Neural cell (in vitro differentiated cells): ENCODE results near the gene SRP68. TPM values are rescaled to one million over a fixed set of nuclear protein-coding genes. Genes with fewer than 3 reads are reported as not detected.

Source experiments
- H2AFZ ChIP-seq: fragments of 200-600, 300-800 bp; sonication (generic), shearing (Covaris generic); 2 replicates; pipeline ENCODE4 v1.6.0; 2014; ENCODE audit warnings: low read depth, mild to moderate bottlenecking, antibody characterized with exemption, low read length, moderate library complexity
- H3F3A ChIP-seq: fragments of 200-600 bp; shearing (Covaris generic); 2 replicates; pipeline ENCODE4 v1.6.1; 2016; ENCODE audit warnings: mild to moderate bottlenecking, moderate library complexity, mixed read lengths, antibody characterized with exemption, low read length; ENCODE audit not compliant: insufficient read depth, poor library complexity, severe bottlenecking
- H3K27ac ChIP-seq: fragments of 200-600, 300-800 bp; sonication (generic), shearing (Covaris generic); 2 replicates; pipeline ENCODE4 v1.5.1; 2014; ENCODE audit warnings: mild to moderate bottlenecking, low read length, moderate library complexity
- H3K27me3 ChIP-seq: fragments of 300-800, 200-600 bp; sonication (generic), shearing (Covaris generic); 2 replicates; pipeline ENCODE4 v1.6.0; 2014; ENCODE audit warnings: mild to moderate bottlenecking, low read depth, low read length, moderate library complexity; ENCODE audit not compliant: insufficient read depth
- H3K36me3 ChIP-seq: fragments of 300-800, 200-600 bp; sonication (generic), shearing (Covaris generic); 2 replicates; pipeline ENCODE4 v1.5.1; 2014; ENCODE audit warnings: mild to moderate bottlenecking, antibody characterized with exemption, low read length, moderate library complexity; ENCODE audit not compliant: insufficient read depth
- H3K4me2 ChIP-seq: fragments of 300-800, 200-600 bp; sonication (generic), shearing (Covaris generic); 2 replicates; pipeline ENCODE4 v1.6.0; 2014; ENCODE audit warnings: mild to moderate bottlenecking, low read length
- H3K4me3 ChIP-seq: fragments of 300-800, 200-600 bp; sonication (generic), shearing (Covaris generic); 2 replicates; pipeline ENCODE4 v1.5.1; 2014; ENCODE audit warnings: mild to moderate bottlenecking, low read length, moderate library complexity
- H3K79me2 ChIP-seq: fragments of 200-600 bp; shearing (Covaris generic); replicated peaks from 2 replicates; pipeline ENCODE4 v1.6.0; 2014; ENCODE audit warnings: mild to moderate bottlenecking, low read length, moderate library complexity; ENCODE audit not compliant: insufficient read depth
- H3K9ac ChIP-seq: fragments of 300-800, 200-600 bp; sonication (generic), shearing (Covaris generic); 2 replicates; pipeline ENCODE4 v1.6.1; 2016; ENCODE audit warnings: mild to moderate bottlenecking, low read length, mixed read lengths
- H3K9me2 ChIP-seq: fragments of 200-600 bp; shearing (Covaris generic); 2 replicates; pipeline ENCODE4 v1.6.1; 2016; ENCODE audit warnings: mild to moderate bottlenecking, low read length, mixed read lengths; ENCODE audit not compliant: insufficient read depth
- H3K9me3 ChIP-seq: fragments of 200-600, 300-800 bp; sonication (generic), shearing (Covaris generic); 2 replicates; pipeline ENCODE4 v1.6.1; 2016; ENCODE audit warnings: mild to moderate bottlenecking, mixed run types, low read length, moderate library complexity, mixed read lengths
- H4K20me1 ChIP-seq: fragments of 200-600 bp; shearing (Covaris generic); 2 replicates; pipeline ENCODE4 v1.6.1; 2016; ENCODE audit warnings: mild to moderate bottlenecking, mixed run types; ENCODE audit not compliant: insufficient read depth
- EP300 ChIP-seq: fragments of 450-650 bp; conservative IDR thresholded peaks from 2 replicates; pipeline ENCODE4 v1.6.1; 2014; ENCODE audit warnings: antibody characterized with exemption, mild to moderate bottlenecking, moderate library complexity; ENCODE audit not compliant: poor library complexity, severe bottlenecking
- EZH2 ChIP-seq: fragments of 200-600, 300-800 bp; shearing (Covaris generic), sonication (generic); IDR thresholded peaks from 2 replicates; pipeline ENCODE4 v1.6.1; 2014; ENCODE audit warnings: antibody characterized with exemption, low read length, borderline replicate concordance, mild to moderate bottlenecking; ENCODE audit not compliant: insufficient read depth, poor library complexity, severe bottlenecking
- MXI1 ChIP-seq: fragments of 450-650 bp; conservative IDR thresholded peaks from 2 replicates; pipeline ENCODE4 v1.6.1; 2014; ENCODE audit warnings: antibody characterized with exemption, mild to moderate bottlenecking; ENCODE audit not compliant: poor library complexity, severe bottlenecking
- POLR2AphosphoS5 ChIP-seq: IDR thresholded peaks from 2 replicates; pipeline ENCODE4 v1.6.1; 2012
- RAD21 ChIP-seq: fragments of 450-650 bp; conservative IDR thresholded peaks from 2 replicates; pipeline ENCODE4 v1.6.1; 2014; ENCODE audit warnings: antibody characterized with exemption, mild to moderate bottlenecking, moderate library complexity
- SMC3 ChIP-seq: fragments of 450-650 bp; conservative IDR thresholded peaks from 2 replicates; pipeline ENCODE4 v1.6.1; 2014; ENCODE audit warnings: antibody characterized with exemption, mild to moderate bottlenecking, moderate library complexity; ENCODE audit not compliant: poor library complexity
- TAF1 ChIP-seq: IDR thresholded peaks from 2 replicates; pipeline ENCODE4 v1.6.1; 2012; ENCODE audit warnings: low read depth
- polyA plus RNA-seq: library from polyadenylated mRNA; depleted of rRNA; stranded (reverse); fragments of >200 nt; gene quantifications from 2 replicates; pipeline ENCODE4 v1.2.3, GENCODE V29; 2014
- TF ChIP-seq, protein P1 (sequence below): fragments of 450-650 bp; IDR thresholded peaks from 2 replicates; pipeline ENCODE4 v1.5.1; 2014; ENCODE audit warnings: antibody characterized with exemption, mild to moderate bottlenecking, moderate library complexity; ENCODE audit not compliant: poor library complexity, severe bottlenecking
- TF ChIP-seq, protein P2 (sequence below): IDR thresholded peaks from 2 replicates; pipeline ENCODE4 v1.6.1; 2012; ENCODE audit warnings: borderline replicate concordance

SRP68 gene
- polyA plus RNA-seq, 1 donor from 2014 or later, result 26.3 TPM

DNA sequence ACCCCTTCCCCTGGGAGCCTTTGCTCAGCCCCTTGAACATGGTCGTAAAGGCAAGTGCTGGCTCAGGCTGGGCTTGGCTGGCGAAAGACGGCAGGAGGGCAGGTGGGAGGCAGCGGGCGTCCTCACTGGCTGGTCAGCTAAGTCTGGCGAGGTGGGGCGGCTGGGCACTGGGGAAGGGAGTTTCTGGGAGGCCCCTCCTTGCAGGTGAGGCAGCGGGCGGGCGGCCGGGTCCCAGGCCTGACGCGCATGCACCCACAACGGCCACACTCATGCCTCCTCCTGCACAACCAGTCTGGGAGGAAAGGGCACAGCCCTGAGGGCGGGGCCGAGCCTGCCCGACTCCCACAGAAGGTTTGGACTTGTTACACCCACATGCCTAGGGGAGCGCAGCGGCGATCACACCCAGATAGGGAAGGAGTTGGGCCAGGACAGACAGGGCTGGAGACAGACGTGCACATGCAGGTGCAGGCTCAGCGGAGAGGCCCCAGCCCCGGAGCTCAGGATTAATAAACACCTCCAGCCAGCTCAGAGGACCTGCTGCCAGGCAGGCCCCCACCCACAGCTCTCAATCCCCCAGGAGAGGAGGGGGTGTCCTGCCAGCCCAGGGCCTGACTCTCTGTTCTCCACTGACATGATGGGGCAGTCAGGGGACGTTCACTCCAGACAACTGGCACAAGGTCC lies 45.0 kb downstream of the SRP68 start, which contains the start of gene EVPL:
TSS of gene EVPL (minus strand) at position 148 of the 681 bp plus-strand sequence. CDS start at position 40, 108 bp downstream.
- no peaks in the 10 kb centered on the region for H4K20me1 ChIP-seq
- H2AFZ ChIP-seq, result no peak within 1 kb of the TSS
- H3K4me3 ChIP-seq, result no peak within 1 kb of the TSS
- no peaks in the 10 kb centered on the region for H3K36me3 ChIP-seq
- H3K27me3 ChIP-seq, result no peaks in the 10 kb centered on the region
- TF ChIP-seq RAD21 (no peak), SMC3 (no peak), EP300 (no peak), EZH2 (no peak), MXI1 (no peak), TAF1 (no peak), POLR2AphosphoS5 (no peak)
- TF ChIP-seq, protein P1, sequence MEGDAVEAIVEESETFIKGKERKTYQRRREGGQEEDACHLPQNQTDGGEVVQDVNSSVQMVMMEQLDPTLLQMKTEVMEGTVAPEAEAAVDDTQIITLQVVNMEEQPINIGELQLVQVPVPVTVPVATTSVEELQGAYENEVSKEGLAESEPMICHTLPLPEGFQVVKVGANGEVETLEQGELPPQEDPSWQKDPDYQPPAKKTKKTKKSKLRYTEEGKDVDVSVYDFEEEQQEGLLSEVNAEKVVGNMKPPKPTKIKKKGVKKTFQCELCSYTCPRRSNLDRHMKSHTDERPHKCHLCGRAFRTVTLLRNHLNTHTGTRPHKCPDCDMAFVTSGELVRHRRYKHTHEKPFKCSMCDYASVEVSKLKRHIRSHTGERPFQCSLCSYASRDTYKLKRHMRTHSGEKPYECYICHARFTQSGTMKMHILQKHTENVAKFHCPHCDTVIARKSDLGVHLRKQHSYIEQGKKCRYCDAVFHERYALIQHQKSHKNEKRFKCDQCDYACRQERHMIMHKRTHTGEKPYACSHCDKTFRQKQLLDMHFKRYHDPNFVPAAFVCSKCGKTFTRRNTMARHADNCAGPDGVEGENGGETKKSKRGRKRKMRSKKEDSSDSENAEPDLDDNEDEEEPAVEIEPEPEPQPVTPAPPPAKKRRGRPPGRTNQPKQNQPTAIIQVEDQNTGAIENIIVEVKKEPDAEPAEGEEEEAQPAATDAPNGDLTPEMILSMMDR, result no peak
- TF ChIP-seq, protein P2, sequence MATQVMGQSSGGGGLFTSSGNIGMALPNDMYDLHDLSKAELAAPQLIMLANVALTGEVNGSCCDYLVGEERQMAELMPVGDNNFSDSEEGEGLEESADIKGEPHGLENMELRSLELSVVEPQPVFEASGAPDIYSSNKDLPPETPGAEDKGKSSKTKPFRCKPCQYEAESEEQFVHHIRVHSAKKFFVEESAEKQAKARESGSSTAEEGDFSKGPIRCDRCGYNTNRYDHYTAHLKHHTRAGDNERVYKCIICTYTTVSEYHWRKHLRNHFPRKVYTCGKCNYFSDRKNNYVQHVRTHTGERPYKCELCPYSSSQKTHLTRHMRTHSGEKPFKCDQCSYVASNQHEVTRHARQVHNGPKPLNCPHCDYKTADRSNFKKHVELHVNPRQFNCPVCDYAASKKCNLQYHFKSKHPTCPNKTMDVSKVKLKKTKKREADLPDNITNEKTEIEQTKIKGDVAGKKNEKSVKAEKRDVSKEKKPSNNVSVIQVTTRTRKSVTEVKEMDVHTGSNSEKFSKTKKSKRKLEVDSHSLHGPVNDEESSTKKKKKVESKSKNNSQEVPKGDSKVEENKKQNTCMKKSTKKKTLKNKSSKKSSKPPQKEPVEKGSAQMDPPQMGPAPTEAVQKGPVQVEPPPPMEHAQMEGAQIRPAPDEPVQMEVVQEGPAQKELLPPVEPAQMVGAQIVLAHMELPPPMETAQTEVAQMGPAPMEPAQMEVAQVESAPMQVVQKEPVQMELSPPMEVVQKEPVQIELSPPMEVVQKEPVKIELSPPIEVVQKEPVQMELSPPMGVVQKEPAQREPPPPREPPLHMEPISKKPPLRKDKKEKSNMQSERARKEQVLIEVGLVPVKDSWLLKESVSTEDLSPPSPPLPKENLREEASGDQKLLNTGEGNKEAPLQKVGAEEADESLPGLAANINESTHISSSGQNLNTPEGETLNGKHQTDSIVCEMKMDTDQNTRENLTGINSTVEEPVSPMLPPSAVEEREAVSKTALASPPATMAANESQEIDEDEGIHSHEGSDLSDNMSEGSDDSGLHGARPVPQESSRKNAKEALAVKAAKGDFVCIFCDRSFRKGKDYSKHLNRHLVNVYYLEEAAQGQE, result no peak
- no peak within 1 kb of the TSS for H3K4me2 ChIP-seq
- no peak within 1 kb of the TSS for H3K9ac ChIP-seq
- no peaks in the 10 kb centered on the region for H3F3A ChIP-seq
- no peaks in the 10 kb centered on the region for H3K9me3 ChIP-seq
- no peaks in the 10 kb centered on the region for H3K79me2 ChIP-seq
- no peak within 1 kb of the TSS for H3K27ac ChIP-seq
- no peaks in the 10 kb centered on the region for H3K9me2 ChIP-seq

DNA sequence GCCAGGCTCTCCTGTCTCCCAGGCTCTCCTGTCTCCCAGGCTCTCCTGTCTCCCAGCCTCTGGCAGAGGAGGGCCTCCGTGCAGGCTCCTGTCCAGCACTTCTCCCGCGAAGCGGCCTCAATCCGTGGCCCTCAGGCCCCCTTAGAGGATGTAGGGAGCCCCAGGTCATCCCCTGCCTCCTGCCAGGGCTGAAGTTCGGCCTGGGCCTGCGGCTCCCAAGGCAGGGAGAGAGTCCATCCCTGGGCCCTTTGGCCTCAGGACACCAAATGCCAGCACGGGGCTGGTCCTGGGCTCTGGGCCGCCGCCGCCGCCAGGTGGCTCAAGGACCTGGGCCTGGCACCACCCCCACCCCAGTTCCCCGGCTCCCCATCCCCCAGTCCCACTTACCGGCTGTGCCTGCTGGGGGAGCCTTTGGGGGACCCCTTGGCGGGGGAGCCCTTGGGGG lies 45.6 kb downstream of the SRP68 start:
- H3K36me3 ChIP-seq, result no peaks in the 10 kb centered on the region
- TF ChIP-seq RAD21, result no peak
- TF ChIP-seq MXI1, result no peak
- no peak for TF ChIP-seq POLR2AphosphoS5
- no peak overlapping the region for H2AFZ ChIP-seq

More for the DNA sequence above, 45.6 kb downstream of the SRP68 start:
- Histone ChIP-seq H3K9me2 (no peaks in the 10 kb centered on the region), H3F3A (no peaks in the 10 kb centered on the region), H3K9ac (no peak overlapping the region), H3K27ac (no peak overlapping the region), H3K4me2 (no peak overlapping the region), H3K27me3 (no peaks in the 10 kb centered on the region), H3K9me3 (no peaks in the 10 kb centered on the region), H3K79me2 (no peaks in the 10 kb centered on the region), H4K20me1 (no peaks in the 10 kb centered on the region), H3K4me3 (no peak overlapping the region)
